NCI-H82 treated with DMSO at 0.1 percent for 48 hours (cell line): ENCODE results near the gene ZBP1.
"Not testable (repeated sequence)": the region's sequence is repeated elsewhere in the genome, so short reads cannot be mapped to it uniquely, and the experiment has no call there.

Experiments
- DNase-seq: peaks from one replicate; lab custom pipeline; 2025; ENCODE audit not compliant: unreplicated experiment; lab: John Stamatoyannopoulos, UW

The ZBP1 gene

DNA sequence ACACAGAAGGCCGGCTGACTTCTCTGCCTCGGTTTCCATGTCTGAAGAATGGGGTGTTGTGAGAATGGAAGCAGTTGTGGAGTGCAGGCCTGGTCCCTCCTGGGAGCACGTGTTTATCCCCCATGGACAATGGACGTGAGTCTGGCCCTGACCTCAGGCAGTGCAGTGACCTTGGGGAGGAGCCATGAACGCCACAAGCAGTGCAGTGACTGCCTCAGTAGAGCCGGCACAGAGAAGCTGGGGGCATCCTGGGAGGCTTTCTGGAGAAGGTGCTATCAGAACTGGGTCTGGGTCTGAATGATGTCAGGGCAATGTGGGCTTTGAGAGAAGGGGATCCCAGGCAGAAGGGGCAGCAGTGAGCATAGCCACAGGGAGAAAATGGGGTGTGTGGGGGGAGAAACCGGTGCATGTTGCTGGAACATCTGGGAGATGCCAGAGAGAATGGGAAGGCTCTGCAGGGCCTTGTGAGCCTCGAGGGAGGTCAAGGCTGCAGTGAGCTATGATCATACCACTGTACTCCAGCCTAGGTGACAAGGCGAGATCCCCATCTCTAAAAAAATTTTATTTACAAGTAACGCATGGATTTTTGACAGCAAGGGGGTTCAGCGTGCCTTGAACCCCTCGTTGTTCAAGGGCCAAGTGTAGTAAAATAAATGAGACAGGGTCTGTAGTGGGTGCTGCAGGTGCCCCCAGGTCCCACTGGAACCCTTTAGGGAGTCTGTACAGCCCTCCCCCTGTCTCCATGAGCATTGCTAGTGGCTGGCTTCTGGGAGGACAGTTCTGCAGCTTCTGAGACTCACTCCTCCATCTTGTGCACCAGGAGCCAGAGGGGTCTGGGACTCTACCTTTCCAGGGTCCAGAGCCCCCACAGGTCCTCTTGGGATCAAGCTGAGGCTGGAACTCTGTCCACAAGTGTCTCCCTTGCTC lies 27.0 kb upstream of the ZBP1 start:
- DNase-seq, result no peak

DNA sequence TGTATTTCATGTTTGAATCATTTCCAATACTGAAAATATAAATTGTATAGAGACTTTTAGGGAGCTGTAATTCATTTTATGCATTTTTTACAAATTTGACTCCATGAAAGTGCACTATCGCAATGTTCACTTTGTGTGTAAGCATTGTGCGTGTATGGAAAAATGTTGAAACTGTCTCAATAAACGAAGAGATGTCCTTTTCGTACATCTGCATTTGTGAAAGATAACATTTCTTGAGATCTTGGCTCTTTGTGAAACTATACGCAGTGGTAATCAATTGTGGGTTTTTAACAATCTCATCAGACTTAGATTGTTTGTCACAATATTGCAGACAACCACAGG lies 18.6 kb upstream of the ZBP1 start:
- DNase-seq, result no peak

- no peak for DNase-seq
Measured at GRCh38 chr20:57638173-57638894, 18.1 kb upstream of the ZBP1 start.

- no peak for DNase-seq
Measured at GRCh38 chr20:57633945-57634491, 13.8 kb upstream of the ZBP1 start.

DNA sequence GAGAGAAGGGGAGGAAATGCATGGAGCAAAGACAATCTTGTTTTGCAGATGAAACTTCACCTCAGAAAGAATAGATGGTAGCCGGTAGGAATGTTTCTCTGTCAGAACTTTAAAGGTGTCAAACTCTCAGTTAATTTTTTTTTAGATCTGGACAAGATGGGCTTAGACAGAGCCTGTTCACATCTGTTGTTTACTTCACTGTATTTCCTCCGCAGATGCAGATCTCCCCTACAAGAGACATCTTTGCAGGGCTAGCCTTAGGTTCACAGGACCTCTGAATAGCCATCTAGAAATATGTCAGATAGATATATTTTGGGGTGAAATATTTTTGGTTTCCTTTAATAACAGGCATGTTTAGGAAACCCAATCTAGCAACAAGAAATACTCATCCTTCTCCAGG lies 12.1 kb upstream of the ZBP1 start:
- no peak for DNase-seq

DNA sequence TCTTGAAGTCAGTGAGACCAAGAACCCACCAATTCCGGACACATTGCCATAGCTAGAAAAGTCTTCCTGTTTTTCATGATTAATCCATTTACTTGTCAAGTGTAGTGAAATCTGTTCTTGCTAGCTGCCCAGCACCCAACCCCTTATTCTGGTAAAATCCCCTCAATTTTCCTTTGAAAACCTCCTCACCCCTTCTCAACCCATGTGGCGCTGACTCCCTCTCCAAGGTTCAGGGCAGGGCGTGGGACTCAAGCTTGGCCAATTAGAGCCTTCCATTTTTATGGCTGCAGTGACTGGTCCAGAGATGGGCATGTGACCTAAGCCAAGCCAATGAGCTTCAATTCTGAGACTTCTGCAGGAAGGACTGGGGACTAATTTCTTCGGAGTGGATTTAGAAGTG lies 9.8 kb upstream of the ZBP1 start:
- no peak for DNase-seq

DNA sequence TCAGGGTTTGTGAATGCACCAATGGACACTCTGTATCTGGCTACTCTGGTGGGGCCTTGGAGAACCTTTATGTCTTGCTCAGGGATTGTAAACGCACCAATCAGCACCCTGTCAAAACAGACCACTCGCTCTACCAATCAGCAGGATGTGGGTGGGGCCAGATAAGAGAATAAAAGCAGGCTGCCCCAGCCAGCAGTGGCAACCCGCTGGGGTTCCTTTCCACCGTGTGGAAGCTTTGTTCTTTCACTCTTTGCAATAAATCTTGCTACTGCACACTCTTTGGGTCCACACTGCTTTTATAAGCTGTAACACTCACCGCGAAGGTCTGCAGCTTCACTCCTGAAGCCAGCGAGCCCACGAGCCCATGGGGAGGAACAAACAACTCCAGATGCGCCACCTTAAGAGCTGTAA lies 9.3 kb upstream of the ZBP1 start:
- not testable (repeated sequence) for DNase-seq

- DNase-seq, result not testable (repeated sequence)
Measured at GRCh38 chr20:57628962-57629308, 8.7 kb upstream of the ZBP1 start.

DNA sequence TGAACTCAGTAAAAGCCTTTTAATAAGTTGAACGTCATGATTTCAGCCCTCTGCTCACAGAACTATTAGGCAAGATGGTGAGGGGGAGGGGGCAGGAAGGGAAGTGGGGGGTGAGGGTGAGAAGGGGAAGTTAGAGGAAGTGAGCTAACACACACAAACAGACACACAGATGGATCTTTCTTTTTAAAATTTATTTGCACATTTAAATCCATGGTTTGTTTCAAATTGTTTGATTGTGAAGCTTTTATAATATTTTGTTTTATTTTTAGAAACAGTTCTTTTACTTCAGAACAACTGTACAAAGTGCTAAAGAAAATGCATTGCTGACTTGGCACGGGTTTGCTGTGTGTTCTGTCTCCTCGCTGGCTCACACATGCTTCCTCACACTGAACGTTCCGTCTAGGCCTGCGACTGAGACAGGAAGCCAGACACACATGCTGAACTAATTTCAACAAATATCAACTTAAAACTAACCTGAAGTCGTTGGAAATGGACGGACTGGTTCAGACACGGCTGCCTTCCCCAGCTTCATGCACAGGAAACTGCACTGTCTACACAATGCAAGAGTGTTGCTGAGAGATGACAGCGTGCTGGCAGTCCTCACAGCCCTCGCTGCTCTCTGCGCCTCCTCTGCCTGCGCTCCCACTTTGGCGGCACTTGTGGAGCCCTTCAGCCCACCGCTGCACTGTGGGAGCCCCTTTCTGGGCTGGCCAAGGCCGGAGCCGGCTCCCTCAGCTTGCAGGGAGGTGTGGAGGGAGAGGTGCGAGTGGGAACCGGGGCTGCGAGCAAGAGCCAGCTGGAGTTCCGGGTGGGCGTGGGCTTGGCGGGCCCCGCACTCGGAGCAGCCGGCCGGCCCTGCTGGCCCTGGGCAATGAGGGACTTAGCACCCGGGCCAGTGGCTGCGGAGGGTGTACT lies 8.1 kb upstream of the ZBP1 start:
- DNase-seq, result no peak

DNA sequence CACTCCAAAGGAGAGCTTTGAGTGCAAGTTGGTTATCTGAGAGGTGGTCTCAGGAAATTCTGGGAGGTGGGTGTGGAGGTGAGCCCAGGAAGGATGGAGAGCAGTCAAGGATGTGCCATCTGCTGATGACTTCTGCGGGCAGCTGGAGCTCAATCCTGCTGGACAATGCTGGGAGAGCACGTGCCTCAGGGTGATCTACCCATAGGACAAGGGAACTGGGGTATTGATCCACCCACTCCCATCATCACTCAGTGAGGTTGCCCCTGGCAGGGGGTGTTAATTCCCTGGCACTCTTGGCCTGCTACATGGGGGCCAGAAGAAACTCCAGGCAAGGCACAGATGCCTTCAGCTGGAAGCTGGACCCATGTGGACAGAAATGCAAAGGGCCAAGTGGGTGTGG lies 7.1 kb upstream of the ZBP1 start:
- DNase-seq, result no peak

GRCh38 chr20:57625978-57626377 lies 5.8 kb upstream of the ZBP1 start:
- DNase-seq, result no peak

DNA sequence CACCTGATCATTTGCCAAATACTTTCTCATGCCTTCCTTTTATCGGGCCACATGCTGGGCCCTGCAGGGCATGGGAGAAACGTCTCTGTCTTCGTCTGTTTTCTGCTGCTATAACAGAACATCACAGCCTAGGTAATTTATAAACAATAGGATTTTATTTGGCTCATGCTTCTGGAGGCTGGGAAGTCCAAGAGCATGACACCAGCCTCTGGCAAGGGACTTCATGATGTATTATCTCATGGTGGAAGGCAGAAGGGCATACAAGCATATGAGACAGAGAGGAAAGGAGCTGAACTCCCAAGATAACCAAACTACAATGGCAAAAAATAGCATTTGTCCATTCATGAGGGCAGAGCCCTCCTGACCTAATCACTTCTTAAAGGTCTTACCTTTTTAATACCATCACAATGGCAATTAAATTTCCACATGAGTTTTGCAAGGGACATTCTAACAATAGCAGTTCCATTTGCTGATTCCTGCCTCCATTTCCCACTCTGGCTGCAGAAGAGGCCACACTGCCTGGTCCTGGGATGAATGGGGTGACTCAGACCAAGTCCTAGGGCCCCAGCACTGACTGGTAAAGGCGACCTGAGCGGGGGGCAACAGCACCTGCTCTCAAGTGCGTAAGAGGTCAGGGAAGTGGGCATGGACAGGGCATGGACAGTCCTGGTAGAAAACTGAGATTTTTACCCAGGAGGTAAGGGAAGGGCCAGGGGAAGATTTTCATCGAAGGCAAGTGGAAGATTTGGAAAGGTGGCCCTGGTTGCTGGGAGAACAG lies 5.1 kb upstream of the ZBP1 start:
- DNase-seq, result no peak

GRCh38 chr20:57624124-57624523 lies 3.9 kb upstream of the ZBP1 start:
- no peak for DNase-seq

- DNase-seq, result peak; percentile 11
Measured at GRCh38 chr20:57622579-57623381, 2.6 kb upstream of the ZBP1 start.

- DNase-seq, result no peak
Measured at GRCh38 chr20:57622201-57622570, 2.0 kb upstream of the ZBP1 start.

DNA sequence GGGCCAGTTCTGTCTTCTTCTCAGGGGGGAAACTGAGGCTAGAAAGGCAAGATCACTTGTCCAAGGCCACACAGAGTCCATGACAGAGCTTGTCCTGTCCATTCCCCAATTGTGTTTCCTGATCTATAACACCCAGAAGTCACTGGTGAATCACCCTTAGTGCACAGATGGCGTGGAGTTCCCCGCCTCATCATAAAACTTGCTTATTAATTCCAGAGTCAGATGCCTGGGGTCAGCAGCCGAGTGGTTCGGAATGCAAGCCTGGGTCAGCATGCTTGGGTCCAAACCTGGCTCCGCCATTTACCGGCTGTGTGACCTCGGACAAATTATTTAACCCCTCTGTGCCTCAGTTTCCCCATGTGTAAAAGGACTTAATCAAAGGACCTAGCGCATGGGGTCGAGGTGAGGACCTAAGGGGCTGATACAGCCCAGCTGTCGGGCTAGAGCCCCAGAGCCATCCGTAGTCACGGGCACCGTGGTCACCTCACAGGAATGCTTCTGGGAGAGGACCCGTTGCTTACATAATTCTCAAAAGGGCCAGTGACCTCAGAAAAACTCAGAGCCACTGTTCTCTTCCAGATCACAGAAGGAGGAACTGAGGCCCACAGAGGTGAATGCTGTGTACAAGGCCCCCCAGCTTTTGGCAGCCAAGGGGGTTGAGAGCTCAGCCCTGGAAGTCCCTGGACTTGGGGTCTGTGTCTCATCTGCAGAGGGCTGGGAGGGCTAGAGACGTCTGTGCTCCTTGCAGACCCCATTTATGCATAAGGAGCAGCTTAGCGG lies 1.4 kb upstream of the ZBP1 start:
- DNase-seq, result no peak

- DNase-seq, result no peak
Measured at GRCh38 chr20:57620999-57621398, 773 bp upstream of the ZBP1 start.

- DNase-seq, result no peak
Measured at GRCh38 chr20:57619051-57619831, 985 bp downstream of the ZBP1 start.
